Neural cell (in vitro differentiated cells): Measurements from ENCODE around the gene HOMER2.

Source experiments
- CTCF ChIP-seq: fragments of 450-650 bp; IDR thresholded peaks from 2 replicates; pipeline ENCODE4 v1.5.1; 2014; ENCODE audit warnings: antibody characterized with exemption, mild to moderate bottlenecking, moderate library complexity; ENCODE audit not compliant: poor library complexity, severe bottlenecking
- TAF1 ChIP-seq: IDR thresholded peaks from 2 replicates; pipeline ENCODE4 v1.6.1; 2012; ENCODE audit warnings: low read depth

DNA sequence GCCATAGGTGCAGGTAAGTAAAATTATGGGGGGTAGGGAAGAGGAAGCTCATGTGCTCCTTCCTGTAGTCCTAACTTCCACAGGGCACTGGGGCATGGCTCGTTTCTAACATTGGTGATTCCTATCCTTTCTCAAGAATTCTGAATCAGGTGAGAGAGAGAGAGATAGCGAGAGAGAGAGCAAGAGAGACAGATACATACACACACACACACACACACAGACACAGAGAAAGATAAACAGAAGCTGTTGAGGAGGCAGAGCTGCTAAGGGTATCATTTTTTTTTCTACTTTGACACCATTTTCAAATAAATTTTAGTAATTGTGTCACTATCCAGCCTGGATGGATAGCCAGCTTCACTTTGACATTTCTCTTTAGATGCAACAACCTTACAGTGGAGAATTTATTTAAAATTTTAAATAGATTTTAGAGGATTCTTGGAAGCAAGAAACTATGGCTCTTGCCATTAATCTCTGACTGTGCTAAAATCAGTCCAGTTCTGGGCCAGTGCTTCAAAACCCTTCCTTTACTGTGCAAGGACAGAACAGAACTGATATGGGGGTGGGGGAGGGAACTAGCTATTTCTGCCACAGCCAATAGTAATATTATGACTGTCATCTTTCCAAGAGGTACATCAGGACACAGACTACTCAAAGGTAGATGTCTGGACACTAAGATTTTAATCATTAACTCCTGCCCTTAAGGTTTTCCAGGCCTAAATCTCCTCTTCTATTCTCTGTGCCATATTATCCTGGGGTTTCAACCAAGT, 18.9 kb upstream of the HOMER2 start:
- TF ChIP-seq CTCF (no peak), TAF1 (no peak)
